ENCODE data around the gene TRIM54. TPM values are rescaled to one million over a fixed set of nuclear protein-coding genes. Genes with fewer than 3 reads are reported as not detected.

The TRIM54 gene
- total RNA-seq, 1 experiment from 2014 or later = 9.8 TPM

- H2AFZ ChIP-seq = peak overlapping the region; percentile 83
- no peaks in the 10 kb centered on the region for H4K20me1 ChIP-seq (ENCODE audit: insufficient read depth)
- H3K27me3 ChIP-seq (ENCODE audit: insufficient read depth, low read depth) = no peaks in the 10 kb centered on the region
- peak overlapping the region; percentile 29; the same call in 1 of the 2 replicates for H3K4me3 ChIP-seq
- H3K79me2 ChIP-seq (ENCODE audit: low read depth) = no peaks in the 10 kb centered on the region
- H3K36me3 ChIP-seq (ENCODE audit: low read depth) = no peaks in the 10 kb centered on the region
- ChIA-PET CTCF (interaction anchor here (0.6 to 2.9 kb wide), 6 partner anchors 10 to 478 kb away, joined by 3 to 22 read pairs (median 5); partner anchors contain the start of gene KHK), POLR2A (ENCODE audit: unreplicated experiment) (interaction anchor here (0.6 to 2.1 kb wide), 3 partner anchors 10 to 372 kb away, joined by 3 to 10 read pairs (median 4); no protein-coding TSS in a partner anchor)
- no TSS peak for BruUV-seq (replicated peaks)
- intact Hi-C loops (cut with micrococcal nuclease; ENCODE audit: unreplicated experiment) = loop anchor here (5.0 kb wide), 1 partner anchor 71 kb away; the partner anchor contains the start of genes ATRAID and SLC5A6
- no peaks in the 10 kb centered on the region for H3K9me3 ChIP-seq (ENCODE audit: insufficient read depth, low read depth)
- no peaks in the 10 kb centered on the region for H3K9me2 ChIP-seq (ENCODE audit: insufficient read depth)
- DNase-seq = peak; percentile 44 to 50
- peak overlapping the region; percentile 70 for H3K27ac ChIP-seq
- H3K4me1 ChIP-seq (replicated peaks; ENCODE audit: insufficient read depth) = peaks cover 37% of the 10 kb centered on the region
- no peak for TF ChIP-seq EZH2 (IDR thresholded peaks at IDR 0.05; ENCODE audit: low read depth)
- TF ChIP-seq, protein P1, sequence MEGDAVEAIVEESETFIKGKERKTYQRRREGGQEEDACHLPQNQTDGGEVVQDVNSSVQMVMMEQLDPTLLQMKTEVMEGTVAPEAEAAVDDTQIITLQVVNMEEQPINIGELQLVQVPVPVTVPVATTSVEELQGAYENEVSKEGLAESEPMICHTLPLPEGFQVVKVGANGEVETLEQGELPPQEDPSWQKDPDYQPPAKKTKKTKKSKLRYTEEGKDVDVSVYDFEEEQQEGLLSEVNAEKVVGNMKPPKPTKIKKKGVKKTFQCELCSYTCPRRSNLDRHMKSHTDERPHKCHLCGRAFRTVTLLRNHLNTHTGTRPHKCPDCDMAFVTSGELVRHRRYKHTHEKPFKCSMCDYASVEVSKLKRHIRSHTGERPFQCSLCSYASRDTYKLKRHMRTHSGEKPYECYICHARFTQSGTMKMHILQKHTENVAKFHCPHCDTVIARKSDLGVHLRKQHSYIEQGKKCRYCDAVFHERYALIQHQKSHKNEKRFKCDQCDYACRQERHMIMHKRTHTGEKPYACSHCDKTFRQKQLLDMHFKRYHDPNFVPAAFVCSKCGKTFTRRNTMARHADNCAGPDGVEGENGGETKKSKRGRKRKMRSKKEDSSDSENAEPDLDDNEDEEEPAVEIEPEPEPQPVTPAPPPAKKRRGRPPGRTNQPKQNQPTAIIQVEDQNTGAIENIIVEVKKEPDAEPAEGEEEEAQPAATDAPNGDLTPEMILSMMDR (conservative IDR thresholded peaks at IDR 0.05) = no peak
- H3F3A ChIP-seq (ENCODE audit: insufficient read depth, low read depth) = peaks cover 30% of the 10 kb centered on the region; the same call in 1 of the 2 replicates
- H3K4me2 ChIP-seq = peak overlapping the region; percentile 71
Measured at GRCh38 chr2:27282892-27283291, 663 bp downstream of the TRIM54 start.

GRCh38 chr2:27284996-27285395 is 2.8 kb downstream of the TRIM54 start:
- no peaks in the 10 kb centered on the region for H3K9me2 ChIP-seq (ENCODE audit: insufficient read depth)
- intact Hi-C loops (cut with micrococcal nuclease; ENCODE audit: unreplicated experiment) = loop anchor here (5.0 kb wide), 1 partner anchor 73 kb away; the partner anchor contains the start of genes ATRAID and SLC5A6
- BruUV-seq (replicated peaks) = no TSS peak
- no peak overlapping the region for H3K4me2 ChIP-seq
- no peaks in the 10 kb centered on the region for H3K27me3 ChIP-seq (ENCODE audit: insufficient read depth, low read depth)
- no peak overlapping the region for H2AFZ ChIP-seq
- POLR2A ChIA-PET (ENCODE audit: unreplicated experiment) = interaction anchor here (0.6 kb wide), 1 partner anchor 516 kb away, joined by 4 read pairs; no protein-coding TSS in a partner anchor
- no peak overlapping the region for H3K4me3 ChIP-seq
- TF ChIP-seq EZH2 (IDR thresholded peaks at IDR 0.05; ENCODE audit: low read depth) = no peak
- TF ChIP-seq, protein P1 (conservative IDR thresholded peaks at IDR 0.05) = no peak
- H3K36me3 ChIP-seq (ENCODE audit: low read depth) = no peaks in the 10 kb centered on the region
- no peaks in the 10 kb centered on the region for H3K9me3 ChIP-seq (ENCODE audit: insufficient read depth, low read depth)
- H3K4me1 ChIP-seq (replicated peaks; ENCODE audit: insufficient read depth) = peaks cover 37% of the 10 kb centered on the region
- no peaks in the 10 kb centered on the region for H4K20me1 ChIP-seq (ENCODE audit: insufficient read depth)
- peaks cover 30% of the 10 kb centered on the region; the same call in 1 of the 2 replicates for H3F3A ChIP-seq (ENCODE audit: insufficient read depth, low read depth)
- H3K79me2 ChIP-seq (ENCODE audit: low read depth) = no peaks in the 10 kb centered on the region
- no peak for DNase-seq
- CTCF ChIA-PET = interaction anchor here (0.6 kb wide), 1 partner anchor 197 kb away, joined by 7 read pairs; no protein-coding TSS in a partner anchor
- H3K27ac ChIP-seq = no peak overlapping the region

- Histone ChIP-seq H3K9me3 (ENCODE audit: insufficient read depth, low read depth) (no peaks in the 10 kb centered on the region), H3K4me3 (no peak overlapping the region), H3K79me2 (ENCODE audit: low read depth) (no peaks in the 10 kb centered on the region), H3K4me2 (no peak overlapping the region), H3F3A (ENCODE audit: insufficient read depth, low read depth) (peaks cover 30% of the 10 kb centered on the region; the same call in 1 of the 2 replicates), H2AFZ (no peak overlapping the region), H3K9me2 (ENCODE audit: insufficient read depth) (no peaks in the 10 kb centered on the region), H3K27me3 (ENCODE audit: insufficient read depth, low read depth) (no peaks in the 10 kb centered on the region), H3K4me1 (replicated peaks; ENCODE audit: insufficient read depth) (peaks cover 37% of the 10 kb centered on the region), H3K27ac (no peak overlapping the region), H3K36me3 (ENCODE audit: low read depth) (no peaks in the 10 kb centered on the region), H4K20me1 (ENCODE audit: insufficient read depth) (no peaks in the 10 kb centered on the region)
- CTCF ChIA-PET = no interaction called here
- POLR2A ChIA-PET (ENCODE audit: unreplicated experiment) = no interaction called here
- no peak for DNase-seq
- intact Hi-C loops (cut with micrococcal nuclease; ENCODE audit: unreplicated experiment) = no loop called here
- BruUV-seq (replicated peaks) = no TSS peak
- TF ChIP-seq EZH2 (IDR thresholded peaks at IDR 0.05; ENCODE audit: low read depth) = no peak
- TF ChIP-seq, protein P1 (conservative IDR thresholded peaks at IDR 0.05) = no peak
Measured at GRCh38 chr2:27285481-27285880, 3.3 kb downstream of the TRIM54 start.
